NB4 (cell line): ENCODE results near the gene ADAM10.

Source experiments
- POLR2A ChIP-seq: IDR thresholded peaks from 2 replicates; pipeline ENCODE4 v1.6.1; 2011; ENCODE audit warnings: mild to moderate bottlenecking; ENCODE audit not compliant: insufficient read length; ENCODE audit errors: extremely low read depth
- TF ChIP-seq, protein P1 (sequence below): IDR thresholded peaks from one replicate; pipeline ENCODE4 v1.5.1; 2012; ENCODE audit warnings: low read depth, low read length

DNA sequence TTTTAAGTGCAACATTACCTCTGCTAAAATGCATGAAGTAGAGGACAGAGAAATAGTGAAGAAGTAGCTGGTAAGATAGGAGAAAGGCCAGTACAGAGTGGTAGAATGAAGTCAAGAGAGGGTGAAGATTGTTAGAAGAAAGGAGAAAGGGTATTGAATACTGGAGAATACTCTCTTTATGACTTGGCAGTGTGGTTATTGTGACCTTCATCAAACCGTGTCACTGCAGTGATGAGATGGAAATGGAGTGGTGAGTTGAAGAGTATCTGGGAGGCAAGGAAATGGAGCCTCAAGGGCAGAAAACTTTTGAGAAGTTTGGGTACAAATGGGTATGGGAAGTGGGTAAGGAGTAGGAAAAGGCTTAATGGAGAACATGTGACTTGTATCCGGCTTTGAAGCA lies 46.3 kb upstream of the ADAM10 start:
- TF ChIP-seq POLR2A: no peak
- TF ChIP-seq, protein P1, sequence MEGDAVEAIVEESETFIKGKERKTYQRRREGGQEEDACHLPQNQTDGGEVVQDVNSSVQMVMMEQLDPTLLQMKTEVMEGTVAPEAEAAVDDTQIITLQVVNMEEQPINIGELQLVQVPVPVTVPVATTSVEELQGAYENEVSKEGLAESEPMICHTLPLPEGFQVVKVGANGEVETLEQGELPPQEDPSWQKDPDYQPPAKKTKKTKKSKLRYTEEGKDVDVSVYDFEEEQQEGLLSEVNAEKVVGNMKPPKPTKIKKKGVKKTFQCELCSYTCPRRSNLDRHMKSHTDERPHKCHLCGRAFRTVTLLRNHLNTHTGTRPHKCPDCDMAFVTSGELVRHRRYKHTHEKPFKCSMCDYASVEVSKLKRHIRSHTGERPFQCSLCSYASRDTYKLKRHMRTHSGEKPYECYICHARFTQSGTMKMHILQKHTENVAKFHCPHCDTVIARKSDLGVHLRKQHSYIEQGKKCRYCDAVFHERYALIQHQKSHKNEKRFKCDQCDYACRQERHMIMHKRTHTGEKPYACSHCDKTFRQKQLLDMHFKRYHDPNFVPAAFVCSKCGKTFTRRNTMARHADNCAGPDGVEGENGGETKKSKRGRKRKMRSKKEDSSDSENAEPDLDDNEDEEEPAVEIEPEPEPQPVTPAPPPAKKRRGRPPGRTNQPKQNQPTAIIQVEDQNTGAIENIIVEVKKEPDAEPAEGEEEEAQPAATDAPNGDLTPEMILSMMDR: no peak
